Stimulated activated effector memory CD8-positive, alpha-beta T cell treated with anti-CD3 and anti-CD28 coated beads, Interleukin-12 subunit alpha, Interleukin-12 subunit beta, amount 100 ng/mL, for 72 hours (primary cell): ENCODE data around the gene SBF2.

Source experiments
- ATAC-seq: fragments of 150-1000 bp; cut with Tn5 transposase; 2 replicates; pipeline ENCODE4 v1.10.0; 2021
- DNase-seq, 2 donors: peaks; one replicate each; pipeline ENCODE4 v3.0.0; 2021 to 2022; ENCODE audit warnings: low spot score in 2 of 2
- H3K27ac Mint-ChIP-seq: one replicate; pipeline ENCODE4 v1.8.0; 2022; ENCODE audit warnings: mild to moderate bottlenecking, mixed read lengths
- H3K36me3 Mint-ChIP-seq: one replicate; pipeline ENCODE4 v1.8.0; 2022; ENCODE audit warnings: mild to moderate bottlenecking, mixed read lengths
- H3K4me1 Mint-ChIP-seq: one replicate; pipeline ENCODE4 v1.8.0; 2022; ENCODE audit warnings: mixed read lengths
- H3K4me3 Mint-ChIP-seq: one replicate; pipeline ENCODE4 v1.8.0; 2022; ENCODE audit warnings: mild to moderate bottlenecking, mixed read lengths
- H3K9me3 Mint-ChIP-seq: one replicate; pipeline ENCODE4 v1.8.0; 2022; ENCODE audit warnings: mixed read lengths

Gene SBF2

GRCh38 chr11:10307400-10308200 lies 13.6 kb upstream of the SBF2 start:
- H3K36me3 Mint-ChIP-seq, result peaks cover 46% of the 10 kb centered on the region
- H3K4me3 Mint-ChIP-seq, result peak overlapping the region; percentile 89
- DNase-seq (peak; percentile 90 to 93), ATAC-seq (peak; percentile 81)
- H3K4me1 Mint-ChIP-seq, result peaks cover 53% of the 10 kb centered on the region
- H3K27ac Mint-ChIP-seq, result peak overlapping the region; percentile 95
- H3K9me3 Mint-ChIP-seq, result no peaks in the 10 kb centered on the region

GRCh38 chr11:10307022-10307399 lies 13.0 kb upstream of the SBF2 start:
- ATAC-seq (no peak), DNase-seq (no peak)
- H3K4me1 Mint-ChIP-seq, result peaks cover 57% of the 10 kb centered on the region
- peak overlapping the region; percentile 95 for H3K27ac Mint-ChIP-seq
- H3K4me3 Mint-ChIP-seq, result peak overlapping the region; percentile 89
- H3K36me3 Mint-ChIP-seq, result peaks cover 46% of the 10 kb centered on the region
- no peaks in the 10 kb centered on the region for H3K9me3 Mint-ChIP-seq

GRCh38 chr11:10305964-10306918 lies 12.2 kb upstream of the SBF2 start:
- Mint-ChIP-seq H3K27ac (peak overlapping the region; percentile 95), H3K4me1 (peaks cover 60% of the 10 kb centered on the region), H3K9me3 (no peaks in the 10 kb centered on the region), H3K4me3 (peak overlapping the region; percentile 89), H3K36me3 (peaks cover 46% of the 10 kb centered on the region)
- ATAC-seq (no peak), DNase-seq (peak in 1 of 2 donors; percentile 58)

- no peaks in the 10 kb centered on the region for H3K9me3 Mint-ChIP-seq
- DNase-seq, result peak in 1 of 2 donors; percentile 62
- peaks cover 57% of the 10 kb centered on the region for H3K4me1 Mint-ChIP-seq
- H3K27ac Mint-ChIP-seq, result peak overlapping the region; percentile 8
- peaks cover 42% of the 10 kb centered on the region for H3K36me3 Mint-ChIP-seq
- H3K4me3 Mint-ChIP-seq, result peak overlapping the region; percentile 89
- no peak for ATAC-seq
These were observed 11.4 kb upstream of the SBF2 start for GRCh38 chr11:10305262-10305963.

GRCh38 chr11:10304495-10305261 lies 10.7 kb upstream of the SBF2 start, which contains the start of gene ADM:
Gene ADM, plus strand, starts transcription at chr11:10305073. Its CDS starts 628 bp downstream, at chr11:10305701.
- no peaks in the 10 kb centered on the region for H3K9me3 Mint-ChIP-seq
- H3K4me3 Mint-ChIP-seq, result peak within 1 kb of the TSS; percentile 89
- H3K36me3 Mint-ChIP-seq, result peaks cover 39% of the 10 kb centered on the region
- peaks cover 50% of the 10 kb centered on the region for H3K4me1 Mint-ChIP-seq
- peak; percentile 46 for ATAC-seq
- peak within 1 kb of the TSS; percentile 74 for H3K27ac Mint-ChIP-seq
- peak in 1 of 2 donors; percentile 66 for DNase-seq

- H3K4me1 Mint-ChIP-seq, result peaks cover 44% of the 10 kb centered on the region
- peak in 1 of 2 donors; percentile 62 for DNase-seq
- H3K27ac Mint-ChIP-seq, result peak overlapping the region; percentile 74
- H3K4me3 Mint-ChIP-seq, result peak overlapping the region; percentile 89
- peaks cover 39% of the 10 kb centered on the region for H3K36me3 Mint-ChIP-seq
- H3K9me3 Mint-ChIP-seq, result no peaks in the 10 kb centered on the region
- ATAC-seq, result no peak
These were observed 9.7 kb upstream of the SBF2 start for GRCh38 chr11:10303558-10304363.

GRCh38 chr11:10302744-10303557 lies 8.9 kb upstream of the SBF2 start:
- H3K27ac Mint-ChIP-seq, result peak overlapping the region; percentile 74
- ATAC-seq, result no peak
- peaks cover 44% of the 10 kb centered on the region for H3K4me1 Mint-ChIP-seq
- peaks cover 34% of the 10 kb centered on the region for H3K36me3 Mint-ChIP-seq
- DNase-seq, result peak in 1 of 2 donors; percentile 82
- peak overlapping the region; percentile 89 for H3K4me3 Mint-ChIP-seq
- H3K9me3 Mint-ChIP-seq, result no peaks in the 10 kb centered on the region

- DNase-seq, result no peak
- no peaks in the 10 kb centered on the region for H3K9me3 Mint-ChIP-seq
- H3K4me3 Mint-ChIP-seq, result peak overlapping the region; percentile 89
- H3K4me1 Mint-ChIP-seq, result peaks cover 48% of the 10 kb centered on the region
- H3K27ac Mint-ChIP-seq, result peak overlapping the region; percentile 74
- ATAC-seq, result no peak
- peaks cover 28% of the 10 kb centered on the region for H3K36me3 Mint-ChIP-seq
These were observed 8.3 kb upstream of the SBF2 start for GRCh38 chr11:10302359-10302743.

GRCh38 chr11:10301656-10302358 lies 7.8 kb upstream of the SBF2 start:
- peak overlapping the region; percentile 89 for H3K4me3 Mint-ChIP-seq
- peaks cover 50% of the 10 kb centered on the region for H3K4me1 Mint-ChIP-seq
- no peaks in the 10 kb centered on the region for H3K9me3 Mint-ChIP-seq
- ATAC-seq, result no peak
- no peak for DNase-seq
- no peak overlapping the region for H3K27ac Mint-ChIP-seq
- peaks cover 22% of the 10 kb centered on the region for H3K36me3 Mint-ChIP-seq

- H3K4me1 Mint-ChIP-seq, result peaks cover 46% of the 10 kb centered on the region
- DNase-seq (peak in 1 of 2 donors; percentile 77), ATAC-seq (peak; percentile 96)
- H3K27ac Mint-ChIP-seq, result no peak overlapping the region
- no peaks in the 10 kb centered on the region for H3K9me3 Mint-ChIP-seq
- no peaks in the 10 kb centered on the region for H3K36me3 Mint-ChIP-seq
- no peak overlapping the region for H3K4me3 Mint-ChIP-seq
These were observed 4.3 kb upstream of the SBF2 start for GRCh38 chr11:10298342-10298741.

- no peaks in the 10 kb centered on the region for H3K9me3 Mint-ChIP-seq
- H3K36me3 Mint-ChIP-seq, result no peaks in the 10 kb centered on the region
- peak overlapping the region; percentile 40 for H3K27ac Mint-ChIP-seq
- H3K4me1 Mint-ChIP-seq, result peaks cover 42% of the 10 kb centered on the region
- ATAC-seq (no peak), DNase-seq (no peak)
- peak overlapping the region; percentile 63 for H3K4me3 Mint-ChIP-seq
These were observed 1.3 kb upstream of the SBF2 start for GRCh38 chr11:10295064-10295901.
